Mesenteric fat pad (tissue), 1 donor: ENCODE results near the gene CCDC85A. TPM values are rescaled to one million over a fixed set of nuclear protein-coding genes. Genes with fewer than 3 reads are reported as not detected.

Experiments used
- DNase-seq: peaks from one replicate; pipeline ENCODE4 v3.0.0-alpha.2; 2020; ENCODE audit warnings: low spot score
- total RNA-seq: library from RNA; stranded (reverse); fragmentation: NEBNext Ultra II Directional; extraction: Animal tissue kit (Norgen Biotek cat#: 25700); gene quantifications from one replicate; pipeline ENCODE4 v1.2.1, GENCODE V29; 2021
- donor health status: DM: yes; HTN: yes; CAD: no.

Gene CCDC85A
- total RNA-seq, 1 donor from 2014 or later: 7.6 TPM

DNA sequence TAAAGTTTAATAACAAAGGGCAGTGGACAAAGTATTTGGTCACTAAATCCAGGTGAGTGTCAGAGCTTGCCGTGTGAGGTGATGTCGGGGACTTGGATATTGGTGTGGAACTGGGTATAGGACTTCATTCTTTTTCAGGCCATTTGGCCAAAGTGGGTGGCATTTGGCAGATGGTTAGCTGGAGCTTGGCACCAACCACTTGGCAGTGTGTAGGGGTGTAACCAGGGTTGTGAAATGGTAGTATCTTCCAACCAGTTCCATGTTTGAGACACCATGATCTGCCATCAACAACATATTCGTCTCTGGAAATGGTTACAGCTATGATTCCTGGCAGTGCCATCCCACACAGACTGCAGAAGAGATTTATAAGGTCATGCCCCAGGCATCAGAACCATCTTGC, 113.9 kb downstream of the CCDC85A start:
- DNase-seq: no peak

GRCh38 chr2:56299171-56299691, 115.4 kb downstream of the CCDC85A start:
- no peak for DNase-seq

DNA sequence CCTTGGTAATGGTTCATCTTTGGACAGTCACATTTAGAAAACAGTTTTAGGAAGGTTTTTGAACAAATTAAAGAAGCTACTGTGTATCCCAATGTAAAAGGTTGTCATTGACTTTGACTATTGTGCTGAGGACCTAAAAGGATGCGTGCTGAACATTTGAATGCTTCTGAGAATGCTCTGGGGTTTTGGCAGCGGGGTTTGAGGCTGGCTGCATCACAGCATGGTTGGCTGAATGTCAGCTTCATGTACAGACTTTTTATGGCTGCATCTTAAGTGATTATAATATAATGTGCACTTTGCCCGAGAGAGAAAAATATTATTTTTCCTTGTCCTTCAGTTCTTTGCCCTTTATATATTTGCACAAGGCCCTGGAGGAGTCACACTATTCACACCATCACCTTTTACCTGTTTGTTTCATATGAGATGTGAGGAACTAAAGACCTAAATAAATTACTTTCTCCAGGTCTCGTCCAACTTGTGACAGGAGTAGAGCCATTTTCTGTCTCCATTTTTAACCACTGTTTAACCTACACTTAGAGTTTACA, 125.9 kb downstream of the CCDC85A start:
- no peak for DNase-seq

DNA sequence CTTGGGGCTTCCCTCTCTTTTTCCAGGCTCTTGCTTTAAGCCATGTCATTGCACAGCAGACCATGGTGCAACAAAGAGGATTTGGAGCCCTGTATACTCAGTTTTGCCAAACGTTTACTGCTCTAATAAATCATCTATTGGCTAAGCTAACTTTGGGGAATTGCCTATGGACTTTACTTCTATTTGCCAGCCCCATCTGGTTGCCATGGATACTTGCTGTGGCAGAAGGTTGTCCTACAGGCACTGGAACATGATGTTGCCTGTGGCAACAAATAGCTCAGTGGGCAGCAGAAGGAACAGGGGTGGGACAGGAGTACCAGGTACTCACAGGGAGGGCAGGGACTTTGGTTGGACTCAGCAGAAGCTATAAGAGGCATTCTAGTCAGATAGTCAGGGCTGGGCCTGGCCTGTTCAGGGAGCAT, 129.7 kb downstream of the CCDC85A start:
- DNase-seq: no peak

GRCh38 chr2:56314371-56314770, 130.6 kb downstream of the CCDC85A start:
- no peak for DNase-seq

GRCh38 chr2:56314796-56315195, 131.0 kb downstream of the CCDC85A start:
- DNase-seq: no peak

DNA sequence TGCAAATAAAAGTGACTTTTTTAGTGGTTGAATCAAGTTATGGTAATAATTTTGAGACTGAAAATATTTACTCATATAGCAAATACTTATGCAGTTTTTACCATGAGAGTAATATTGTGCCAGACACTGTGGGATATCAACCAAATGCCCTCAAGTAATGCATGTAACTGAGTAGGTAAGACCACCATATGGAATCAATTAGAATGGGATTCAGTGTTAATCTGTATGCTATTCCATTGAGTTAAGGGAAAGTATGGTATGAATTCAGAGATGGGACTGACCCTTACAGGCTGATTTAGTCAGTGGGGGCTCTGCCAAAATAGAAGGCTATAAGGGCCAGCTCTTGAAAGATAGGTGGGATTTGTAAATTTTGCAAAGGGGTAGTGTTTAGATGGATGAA, 131.6 kb downstream of the CCDC85A start:
- DNase-seq: no peak

- DNase-seq: no peak
These were observed 132.2 kb downstream of the CCDC85A start for GRCh38 chr2:56316011-56316410.

GRCh38 chr2:56318147-56318546, 134.4 kb downstream of the CCDC85A start:
- DNase-seq: no peak

- DNase-seq: no peak
These were observed 142.0 kb downstream of the CCDC85A start for GRCh38 chr2:56325661-56326345.

GRCh38 chr2:56326346-56326741, 142.6 kb downstream of the CCDC85A start:
- no peak for DNase-seq

- no peak for DNase-seq
These were observed 148.0 kb downstream of the CCDC85A start for GRCh38 chr2:56331810-56332209.

DNA sequence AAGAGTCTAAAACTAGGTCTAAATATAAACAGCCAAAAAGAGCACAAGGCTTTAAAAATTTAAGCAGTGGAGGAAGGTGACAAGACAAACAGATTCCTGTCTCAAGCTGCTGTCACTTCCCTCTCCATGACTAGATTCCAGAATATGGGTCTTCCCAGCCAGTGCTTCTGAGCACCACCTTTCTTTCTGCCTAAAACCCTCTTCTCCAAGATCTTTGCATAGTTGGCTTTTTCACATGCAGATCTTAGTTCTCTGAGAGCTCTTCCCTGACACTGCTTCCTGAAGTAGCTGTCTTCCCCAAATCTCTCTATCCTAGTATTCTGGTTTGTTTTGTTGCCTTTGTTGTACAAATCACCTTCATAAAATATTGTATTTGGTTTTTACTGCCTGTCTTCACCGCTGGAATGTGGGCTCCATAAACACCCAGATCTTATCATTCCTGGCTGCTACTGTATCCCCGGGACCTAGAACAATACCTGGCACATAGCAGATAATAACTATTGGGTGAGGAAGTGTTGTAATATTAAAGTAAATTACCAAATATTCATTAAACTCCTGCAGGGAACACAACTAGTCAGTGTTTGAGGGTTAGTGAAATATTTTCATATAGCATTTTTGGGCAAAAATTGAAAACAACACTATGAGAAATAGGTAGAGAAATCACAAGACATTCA, 150.2 kb downstream of the CCDC85A start:
- no peak for DNase-seq

DNA sequence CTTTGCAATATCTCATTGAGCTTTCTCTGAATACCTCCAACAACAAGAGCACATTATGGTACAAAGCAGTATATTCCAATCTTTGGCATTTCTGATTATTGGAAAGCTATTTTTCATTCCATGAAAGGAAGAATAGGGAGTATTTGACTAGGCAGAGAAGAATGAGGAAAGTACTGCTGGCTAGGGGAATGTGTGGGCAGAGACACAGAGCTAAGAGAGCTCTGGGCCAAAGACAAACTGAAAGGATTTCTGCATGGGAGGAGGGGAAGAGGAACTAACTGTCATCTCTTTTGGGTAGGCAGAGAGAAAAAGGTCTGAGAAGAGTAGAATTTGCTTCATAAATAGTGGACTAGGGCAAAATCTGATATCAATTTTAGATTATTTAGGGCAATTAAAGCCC, 150.8 kb downstream of the CCDC85A start:
- no peak for DNase-seq

GRCh38 chr2:56335101-56335500, 151.3 kb downstream of the CCDC85A start:
- DNase-seq: no peak

GRCh38 chr2:56337342-56337741, 153.6 kb downstream of the CCDC85A start:
- no peak for DNase-seq

DNA sequence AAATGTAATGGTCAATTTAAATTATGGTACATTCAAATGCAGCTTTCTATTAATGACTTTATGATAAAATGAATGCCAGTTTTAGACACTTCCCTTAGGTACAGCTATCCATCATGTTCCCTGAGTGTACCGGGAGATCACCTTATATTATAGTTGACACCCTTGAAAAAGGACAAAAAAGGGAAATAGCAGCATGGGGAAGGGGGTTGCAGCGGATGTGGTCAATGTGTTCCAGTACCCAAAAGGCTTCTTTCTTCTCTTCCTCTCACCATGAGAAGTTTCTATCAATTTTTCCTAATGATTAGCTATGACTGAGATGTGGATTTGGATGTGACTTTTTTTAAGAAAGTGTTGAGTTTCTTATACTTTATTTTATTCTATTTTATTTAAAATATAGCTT, 154.4 kb downstream of the CCDC85A start:
- no peak for DNase-seq

DNA sequence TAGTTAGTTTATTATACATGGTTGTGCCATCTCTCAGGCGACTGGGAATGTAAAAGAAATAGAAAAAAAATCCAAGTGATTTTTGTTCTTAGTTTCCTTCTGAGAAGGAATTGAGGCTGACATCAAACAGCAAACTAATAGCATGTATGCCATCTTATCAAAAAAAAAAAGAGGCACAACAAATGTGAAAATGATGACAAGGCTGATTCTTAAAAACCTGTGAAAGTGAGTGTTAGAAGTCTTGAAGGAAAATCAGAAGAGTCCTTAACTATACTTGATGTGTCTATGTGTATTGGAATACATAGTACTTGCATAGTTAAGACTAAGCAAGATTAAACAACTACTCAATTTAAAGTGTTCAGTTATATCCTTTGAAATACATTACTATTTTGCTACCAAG, 161.0 kb downstream of the CCDC85A start:
- DNase-seq: no peak

DNA sequence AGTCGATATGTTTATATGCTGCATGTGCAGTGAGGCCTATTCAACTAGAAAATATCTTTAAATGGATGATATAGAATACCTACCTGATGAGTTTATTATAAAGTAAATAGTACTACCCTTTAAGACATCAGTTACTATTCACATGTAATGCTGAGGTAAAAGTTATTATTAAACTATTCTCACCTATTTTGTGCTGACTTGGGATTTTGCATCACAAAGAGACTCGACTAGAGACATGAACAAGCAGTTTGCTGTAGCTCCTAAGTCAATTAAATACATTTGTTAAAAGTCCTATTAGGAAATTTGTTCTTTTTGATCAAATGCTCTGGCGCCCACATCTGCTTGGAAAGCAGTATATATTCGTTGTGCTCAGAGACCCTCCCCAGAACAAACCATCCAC, 164.1 kb downstream of the CCDC85A start:
- DNase-seq: no peak

DNA sequence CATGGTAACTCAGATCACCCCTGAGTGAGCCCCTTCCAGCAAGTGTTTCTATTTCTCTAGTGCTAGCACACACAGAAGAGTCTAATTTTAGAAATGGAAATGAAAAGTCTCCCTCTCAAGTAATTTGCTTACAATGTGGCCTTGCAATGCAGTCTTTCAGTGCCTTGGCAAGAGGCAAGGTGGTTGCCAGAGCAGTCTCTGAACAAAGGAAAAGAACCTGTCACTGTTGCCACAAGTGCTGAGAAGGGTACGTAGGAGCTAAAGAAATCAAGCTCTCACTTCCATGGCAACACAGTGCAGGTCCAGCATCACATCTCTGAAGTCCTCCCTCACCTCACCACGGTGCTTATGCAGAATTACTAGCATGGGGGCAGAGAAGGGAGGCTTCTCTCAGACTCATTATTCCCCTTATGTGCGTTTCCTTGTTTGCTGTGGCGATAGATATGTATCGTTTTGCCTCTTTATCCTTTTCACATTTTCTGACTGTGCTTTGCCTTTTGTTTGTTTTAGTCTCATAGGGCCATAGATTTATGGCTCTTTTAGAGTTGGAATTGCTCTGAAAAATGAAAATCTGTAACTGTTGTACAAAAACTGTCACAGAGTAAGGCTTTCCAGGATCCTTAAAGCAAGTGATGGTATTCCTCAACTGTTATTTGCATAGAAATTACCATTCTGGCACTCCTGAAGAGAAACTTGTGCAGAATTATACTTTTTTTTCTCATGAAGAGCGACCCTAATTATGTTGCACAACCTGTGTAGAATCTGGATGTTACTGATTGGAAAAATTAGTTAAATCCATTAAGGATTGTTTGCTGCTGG, 164.8 kb downstream of the CCDC85A start:
- no peak for DNase-seq

- DNase-seq: no peak
These were observed 174.0 kb downstream of the CCDC85A start for GRCh38 chr2:56357655-56358295.
